Measurements from ENCODE around the gene SV2C.
A peak's percentile ranks its signal among the peaks of the same experiment; 100 is the strongest.

Gene SV2C

GRCh38 chr5:76256116-76256889 lies 173.1 kb downstream of the SV2C start:
- peak; percentile 41 for DNase-seq (ENCODE audit: low read depth)

- DNase-seq (ENCODE audit: low read depth), result no peak
These were observed 174.1 kb downstream of the SV2C start for GRCh38 chr5:76257225-76257833.

- DNase-seq (ENCODE audit: low read depth), result no peak
These were observed 174.7 kb downstream of the SV2C start for GRCh38 chr5:76257897-76258296.

- DNase-seq (ENCODE audit: low read depth), result no peak
These were observed 181.5 kb downstream of the SV2C start for GRCh38 chr5:76264681-76265080.

GRCh38 chr5:76269259-76269931 lies 186.2 kb downstream of the SV2C start:
- no peak for DNase-seq (ENCODE audit: low read depth)

GRCh38 chr5:76269932-76270610 lies 186.9 kb downstream of the SV2C start:
- DNase-seq (ENCODE audit: low read depth), result no peak

GRCh38 chr5:76271836-76272235 lies 188.7 kb downstream of the SV2C start:
- no peak for DNase-seq (ENCODE audit: low read depth)

GRCh38 chr5:76273206-76273885 lies 190.2 kb downstream of the SV2C start:
- no peak for DNase-seq (ENCODE audit: low read depth)

DNA sequence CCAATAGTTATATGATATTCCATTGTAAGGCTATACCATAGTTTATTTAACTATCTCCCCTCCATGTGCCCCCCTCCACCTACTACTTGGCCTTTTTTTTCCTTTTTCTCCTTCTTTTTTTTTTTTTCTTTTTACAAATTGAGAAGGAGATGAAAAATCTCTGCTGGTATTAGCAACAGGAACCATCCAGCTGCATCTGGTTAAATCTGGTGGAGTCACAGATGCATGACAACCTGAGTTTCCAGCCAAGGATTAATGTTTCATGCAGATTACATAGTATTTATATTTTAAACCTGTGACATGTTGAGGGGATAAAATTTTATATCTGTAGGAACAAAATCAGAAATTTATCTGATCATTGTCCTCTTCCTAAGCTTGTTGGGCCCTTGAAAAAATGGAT lies 191.4 kb downstream of the SV2C start:
- DNase-seq (ENCODE audit: low read depth), result no peak

DNA sequence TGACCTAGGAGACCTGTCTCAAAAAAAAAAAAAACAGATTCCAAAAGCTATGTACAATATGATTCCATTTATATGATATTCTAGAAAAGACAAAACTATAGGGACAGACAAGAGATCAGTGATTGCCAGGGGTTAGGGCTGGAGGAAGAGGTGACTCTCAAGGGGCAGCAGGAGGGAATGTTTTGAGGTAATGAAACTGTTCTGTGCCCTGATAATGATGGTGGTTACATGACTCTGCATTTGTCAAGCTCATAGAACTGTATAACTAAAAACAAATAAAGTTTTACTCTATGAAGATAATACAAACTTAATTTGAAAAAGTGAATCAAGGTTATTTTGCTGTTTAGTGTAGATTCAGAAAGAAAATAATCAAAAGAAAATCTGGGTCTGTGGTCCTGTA lies 194.6 kb downstream of the SV2C start:
- no peak for DNase-seq (ENCODE audit: low read depth)

DNA sequence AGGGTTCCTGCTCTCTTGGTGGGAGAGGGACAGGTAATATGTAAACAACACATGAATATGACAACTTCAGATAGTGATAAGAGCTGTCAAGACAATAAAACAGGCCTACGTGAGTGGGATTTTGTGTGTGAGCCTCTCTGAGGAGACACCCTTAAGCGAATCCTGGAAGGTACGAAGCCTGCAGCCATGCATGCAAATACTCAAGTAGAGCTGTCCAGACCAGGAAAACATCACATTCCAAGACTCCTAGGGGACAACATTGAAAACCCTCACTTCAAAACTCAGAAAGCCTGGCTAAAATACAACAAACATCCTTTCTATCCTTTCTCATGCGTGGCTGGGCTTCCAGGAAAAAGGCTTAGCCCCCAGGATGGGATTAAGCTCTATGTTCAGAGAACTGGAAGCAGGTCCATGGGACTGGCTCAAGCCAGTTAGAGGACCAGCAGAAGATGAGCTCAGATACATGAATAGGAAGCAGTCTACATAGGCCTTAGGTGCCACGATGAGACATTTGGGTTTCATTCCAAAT lies 195.1 kb downstream of the SV2C start:
- DNase-seq (ENCODE audit: low read depth), result no peak

DNA sequence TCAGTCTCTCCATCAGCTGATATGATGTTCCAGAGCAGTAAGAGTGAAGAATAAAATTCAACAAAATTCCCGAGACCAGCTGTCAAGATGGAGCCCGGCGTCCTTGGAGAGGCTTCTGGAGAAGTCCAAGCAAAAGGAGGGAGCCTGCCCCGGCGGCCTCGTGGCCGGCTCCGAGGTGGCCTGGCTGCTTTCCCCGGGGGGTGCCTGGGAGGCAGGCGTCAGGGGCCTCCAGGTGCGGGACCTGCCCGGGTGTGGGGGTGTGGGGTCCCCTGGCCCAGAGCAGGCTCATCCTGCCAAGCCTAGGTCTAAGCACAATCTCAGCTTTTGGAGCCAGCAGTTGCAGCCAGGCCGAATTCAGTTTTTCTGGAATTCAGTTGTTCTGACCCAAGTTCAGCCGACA lies 197.3 kb downstream of the SV2C start:
- DNase-seq (ENCODE audit: low read depth), result no peak

DNA sequence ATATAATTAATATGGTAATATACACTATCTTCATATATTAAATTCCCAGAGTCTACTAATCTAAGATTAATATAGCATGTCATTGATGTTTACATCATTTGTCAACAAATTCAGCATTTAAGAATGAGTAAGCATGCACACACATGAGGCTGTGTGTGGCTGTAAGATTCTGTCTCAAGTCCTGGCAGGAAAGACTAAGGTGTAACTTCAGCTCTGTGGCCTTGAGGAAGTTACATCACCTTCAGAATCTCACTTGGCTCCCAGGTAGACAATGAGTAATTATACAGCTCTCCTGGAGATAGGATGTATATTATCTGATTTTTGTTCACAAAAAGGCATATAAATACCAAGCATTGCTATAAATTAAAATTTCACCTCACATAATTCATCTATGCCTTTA lies 200.5 kb downstream of the SV2C start:
- no peak for DNase-seq (ENCODE audit: low read depth)

DNA sequence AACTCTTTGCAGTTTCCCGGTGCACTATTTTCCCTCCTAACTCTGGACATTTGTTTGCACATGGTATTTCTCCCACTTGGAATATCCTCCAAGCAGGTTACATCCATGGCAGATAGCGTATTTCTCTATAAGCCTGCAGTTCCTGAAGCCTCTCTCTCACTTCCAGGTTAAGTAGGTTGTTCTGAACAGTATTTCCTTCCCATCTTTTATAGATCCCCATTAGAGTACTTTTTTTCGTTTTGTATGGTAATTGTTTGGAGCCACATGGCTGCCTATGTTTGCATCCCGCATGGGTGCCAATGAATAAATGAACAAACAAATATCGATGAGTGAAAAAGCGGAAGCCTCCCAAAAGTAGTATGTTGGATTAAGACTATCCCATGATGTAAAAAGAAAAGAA lies 206.5 kb downstream of the SV2C start:
- no peak for DNase-seq (ENCODE audit: low read depth)

DNA sequence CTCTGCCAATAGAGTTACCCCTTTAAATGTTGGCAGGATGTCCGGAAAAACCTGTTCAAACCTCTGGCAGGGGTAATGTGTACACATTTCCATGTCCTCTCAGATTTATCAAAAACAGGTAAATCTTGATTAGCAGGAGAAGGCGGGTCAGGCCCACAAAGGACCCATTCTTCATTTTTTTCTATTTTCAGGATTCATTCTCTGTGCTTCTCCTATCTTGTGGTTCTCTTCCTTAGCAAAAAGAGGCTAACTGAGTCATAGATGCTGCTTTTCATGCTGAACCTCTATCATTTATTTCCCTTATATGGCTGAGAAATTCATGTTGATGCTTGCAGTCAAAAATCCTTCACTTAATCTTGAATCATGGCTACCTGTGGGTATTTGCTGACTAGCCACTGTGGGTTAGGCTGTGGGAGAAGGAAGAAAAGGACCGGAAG lies 207.2 kb downstream of the SV2C start:
- no peak for DNase-seq (ENCODE audit: low read depth)

- no peak for DNase-seq (ENCODE audit: low read depth)
These were observed 208.3 kb downstream of the SV2C start for GRCh38 chr5:76291305-76292077.

GRCh38 chr5:76292620-76293322 lies 209.6 kb downstream of the SV2C start:
- no peak for DNase-seq (ENCODE audit: low read depth)

- no peak for DNase-seq (ENCODE audit: low read depth)
These were observed 211.4 kb downstream of the SV2C start for GRCh38 chr5:76294573-76294972.

DNA sequence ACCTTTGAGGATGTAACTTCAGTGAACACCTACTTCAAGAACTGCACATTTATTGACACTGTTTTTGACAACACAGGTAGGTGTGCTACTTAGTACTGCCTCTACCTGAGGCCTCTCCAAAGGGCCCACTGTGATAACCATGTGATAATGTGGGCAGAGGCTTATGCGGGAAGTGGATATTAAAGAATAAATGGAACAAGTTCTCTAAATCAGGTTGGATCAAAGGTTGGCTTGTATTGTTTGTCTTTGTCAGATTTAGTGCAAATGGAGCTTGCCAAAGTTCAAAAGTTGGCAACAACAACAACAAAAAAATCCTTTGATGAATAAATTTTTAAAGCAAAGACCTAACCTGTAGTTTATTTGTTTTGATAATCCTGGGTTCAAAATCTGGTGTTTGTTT lies 215.7 kb downstream of the SV2C start:
- no peak for DNase-seq (ENCODE audit: low read depth)

GRCh38 chr5:76299592-76299991 lies 216.4 kb downstream of the SV2C start:
- no peak for DNase-seq (ENCODE audit: low read depth)

Data from activated gamma-delta T cell treated with anti-CD3 and anti-CD28 coated beads, Interleukin-2, amount 50 U/mL, for 16 hours (primary cell).